ENCODE data around the gene STX1A.

The STX1A gene

GRCh38 chr7:73738220-73738611, 18.7 kb upstream of the STX1A start:
- Histone ChIP-seq H3K27me3 (ENCODE audit: insufficient read depth, low read depth, severe bottlenecking) (no peaks in the 10 kb centered on the region), H3K36me3 (peaks cover 16% of the 10 kb centered on the region), H3K27ac (peak overlapping the region; percentile 79), H3K4me3 (ENCODE audit: low read depth, low read length) (peak overlapping the region; percentile 86), H3K9me3 (ENCODE audit: severe bottlenecking) (no peaks in the 10 kb centered on the region)
- DNase-seq, result peak; percentile 59
- TF ChIP-seq CTCF (IDR thresholded peaks at IDR 0.05; ENCODE audit: low read depth, low read length), result no peak

- Histone ChIP-seq H3K9me3 (ENCODE audit: severe bottlenecking) (no peaks in the 10 kb centered on the region), H3K27ac (no peak overlapping the region), H3K27me3 (ENCODE audit: insufficient read depth, low read depth, severe bottlenecking) (no peaks in the 10 kb centered on the region), H3K36me3 (peaks cover 16% of the 10 kb centered on the region), H3K4me3 (ENCODE audit: low read depth, low read length) (peak overlapping the region; percentile 86)
- no peak for TF ChIP-seq CTCF (IDR thresholded peaks at IDR 0.05; ENCODE audit: low read depth, low read length)
- no peak for DNase-seq
Measured at GRCh38 chr7:73737491-73738219, 18.2 kb upstream of the STX1A start.

- H3K4me3 ChIP-seq (ENCODE audit: low read depth, low read length), result no peak overlapping the region
- H3K27me3 ChIP-seq (ENCODE audit: insufficient read depth, low read depth, severe bottlenecking), result no peaks in the 10 kb centered on the region
- peaks cover 16% of the 10 kb centered on the region for H3K36me3 ChIP-seq
- no peaks in the 10 kb centered on the region for H3K9me3 ChIP-seq (ENCODE audit: severe bottlenecking)
- no peak for TF ChIP-seq CTCF (IDR thresholded peaks at IDR 0.05; ENCODE audit: low read depth, low read length)
- H3K27ac ChIP-seq, result no peak overlapping the region
- no peak for DNase-seq
Measured at GRCh38 chr7:73736885-73737284, 17.4 kb upstream of the STX1A start.

- Histone ChIP-seq H3K36me3 (peaks cover 16% of the 10 kb centered on the region), H3K27me3 (ENCODE audit: insufficient read depth, low read depth, severe bottlenecking) (no peaks in the 10 kb centered on the region), H3K27ac (no peak overlapping the region), H3K4me3 (ENCODE audit: low read depth, low read length) (no peak overlapping the region), H3K9me3 (ENCODE audit: severe bottlenecking) (no peaks in the 10 kb centered on the region)
- DNase-seq, result no peak
- no peak for TF ChIP-seq CTCF (IDR thresholded peaks at IDR 0.05; ENCODE audit: low read depth, low read length)
Measured at GRCh38 chr7:73735528-73735905, 16.0 kb upstream of the STX1A start.

- H3K27ac ChIP-seq, result no peak overlapping the region
- peak; percentile 89 for DNase-seq
- no peaks in the 10 kb centered on the region for H3K27me3 ChIP-seq (ENCODE audit: insufficient read depth, low read depth, severe bottlenecking)
- H3K36me3 ChIP-seq, result peaks cover 16% of the 10 kb centered on the region
- peak; percentile 91 for TF ChIP-seq CTCF (IDR thresholded peaks at IDR 0.05; ENCODE audit: low read depth, low read length)
- no peaks in the 10 kb centered on the region for H3K9me3 ChIP-seq (ENCODE audit: severe bottlenecking)
- no peak overlapping the region for H3K4me3 ChIP-seq (ENCODE audit: low read depth, low read length)
Measured at GRCh38 chr7:73734619-73735527, 15.4 kb upstream of the STX1A start.
